Transverse colon (tissue), 4 donors: ENCODE results near the gene LIMS1. TPM values are rescaled to one million over a fixed set of nuclear protein-coding genes. Genes with fewer than 3 reads are reported as not detected.
A peak's percentile ranks its signal among the peaks of the same experiment; 100 is the strongest.

ENCODE experiments used
- DNase-seq: peaks from one replicate; pipeline ENCODE4 v3.0.0-alpha.2; 2019
- H3K27ac ChIP-seq, 4 donors: fragments of 200-600 bp; sonication (generic); 2 replicates each; pipeline ENCODE4 v1.5.1; 2016 to 2018; ENCODE audit warnings: inconsistent platforms in 4 of 4
- H3K27me3 ChIP-seq: fragments of 200-600 bp; sonication (generic); 2 replicates; pipeline ENCODE4 v1.5.1; 2017; ENCODE audit warnings: inconsistent platforms
- H3K36me3 ChIP-seq, 4 donors: fragments of 200-600 bp; sonication (generic); 2 replicates each; pipeline ENCODE4 v1.5.1; 2017 to 2019; ENCODE audit warnings: inconsistent platforms in 4 of 4
- H3K4me1 ChIP-seq, 4 donors: fragments of 200-600 bp; sonication (generic); 2 replicates each; pipeline ENCODE4 v1.5.1; 2017 to 2020; ENCODE audit warnings: inconsistent platforms in 4 of 4
- H3K4me3 ChIP-seq, 4 donors: fragments of 200-600 bp; sonication (generic); 1 replicate in 1 of 4; 2 replicates in 3 of 4; pipeline versions ENCODE4 v1.5.1 to v1.6.1; 2017 to 2019; ENCODE audit warnings: inconsistent platforms in 4 of 4
- H3K9me3 ChIP-seq, 2 donors: fragments of 200-600 bp; sonication (generic); 2 replicates each; pipeline ENCODE4 v1.5.1; 2017 to 2019; ENCODE audit warnings: inconsistent platforms in 2 of 2
- EP300 ChIP-seq: sonication (generic); formaldehyde crosslinking; IDR thresholded peaks from one replicate; pipeline ENCODE4 v1.6.1; 2017; ENCODE audit warnings: antibody characterized with exemption, low read depth
- POLR2A ChIP-seq: fragments of 450-650 bp; IDR thresholded peaks from one replicate; pipeline ENCODE4 v1.6.1; 2016; ENCODE audit warnings: antibody characterized with exemption, mild to moderate bottlenecking, moderate library complexity
- POLR2AphosphoS5 ChIP-seq, 3 donors: sonication (generic); formaldehyde crosslinking; IDR thresholded peaks; one replicate each; pipeline ENCODE4 v1.6.1; 2016; ENCODE audit warnings: antibody characterized with exemption in 3 of 3
- WGBS, 2 donors: methylation state at CpG; one replicate each; pipeline ENCODE4 v1.1.5; 2018; ENCODE audit warnings: low coverage in 1 of 2; 5-methylcytosine and 5-hydroxymethylcytosine counted together
- in situ Hi-C, 4 donors: fragments of 200-750 bp; cut with MboI; loops; one replicate each; pipeline versions ENCODE4 v1.15.0 to v1.15.1; 2017; ENCODE audit warnings: low sequenced_read_pairs in 3 of 4, low pct_ligation_motif_present in 1 of 4, low pct_unique_long_range_greater_than_20kb in 1 of 4
- intact Hi-C: fragments of 100-400 bp; cut with DNase I; formaldehyde crosslinking; loops from one replicate; pipeline ENCODE4 v1.15.1; 2023; ENCODE audit warnings: low total_unique reads
- total RNA-seq, 4 donors: library from RNA; depleted of rRNA; stranded (reverse); fragments of >200 nt; gene quantifications; one replicate each; pipeline ENCODE4 v1.1.0, GENCODE V29; 2016
- TF ChIP-seq, protein P1 (sequence below), 5 experiments: fragments of 200-600 bp in 3 of 5; fragments of 450-650 bp in 2 of 5; sonication (generic) in 3 of 5; IDR thresholded peaks; 1 replicate in 2 of 5; 2 replicates in 3 of 5; pipeline ENCODE4 v1.5.1; 2016 to 2017; ENCODE audit warnings: antibody characterized with exemption in 5 of 5, inconsistent platforms in 3 of 5, mild to moderate bottlenecking in 2 of 5, moderate library complexity in 1 of 5

The LIMS1 gene
- total RNA-seq, 4 donors from 2014 or later: 4.5 to 41.0 (median 24.1) TPM

DNA sequence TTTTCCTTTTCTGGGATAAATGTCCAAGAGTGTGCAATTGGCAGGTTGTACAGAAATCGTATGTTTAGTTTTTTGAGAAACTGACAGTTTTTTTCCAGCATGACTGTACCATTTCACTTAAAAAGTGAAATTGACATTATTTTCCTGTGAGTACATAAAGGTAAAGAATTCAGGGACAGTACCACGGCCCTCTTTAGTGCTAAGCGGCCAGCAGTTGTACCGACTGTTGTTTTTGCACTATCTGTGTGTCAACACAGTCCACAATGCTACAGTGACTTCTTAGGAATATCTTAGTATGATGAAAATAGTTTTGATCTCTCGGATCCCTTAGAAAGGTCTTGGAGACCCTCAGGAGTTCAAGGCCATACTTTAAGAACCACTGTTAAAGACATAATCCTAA is 2.6 kb downstream of the LIMS1 start:
- DNase-seq: no peak
- 91 to 94% methylated on average over 4 to 5 of the region's 5 CpGs for WGBS, 2 donors
- H3K27ac ChIP-seq: no peak overlapping the region
- H3K27me3 ChIP-seq: no peaks in the 10 kb centered on the region
- H3K4me1 ChIP-seq: peaks cover 16 to 56% (median 31%) of the 10 kb centered on the region in 4 donors
- no peaks in the 10 kb centered on the region for H3K9me3 ChIP-seq
- TF ChIP-seq POLR2AphosphoS5 (IDR thresholded peaks at IDR 0.05) (no peak), EP300 (no peak), POLR2A (no peak)
- TF ChIP-seq, protein P1, sequence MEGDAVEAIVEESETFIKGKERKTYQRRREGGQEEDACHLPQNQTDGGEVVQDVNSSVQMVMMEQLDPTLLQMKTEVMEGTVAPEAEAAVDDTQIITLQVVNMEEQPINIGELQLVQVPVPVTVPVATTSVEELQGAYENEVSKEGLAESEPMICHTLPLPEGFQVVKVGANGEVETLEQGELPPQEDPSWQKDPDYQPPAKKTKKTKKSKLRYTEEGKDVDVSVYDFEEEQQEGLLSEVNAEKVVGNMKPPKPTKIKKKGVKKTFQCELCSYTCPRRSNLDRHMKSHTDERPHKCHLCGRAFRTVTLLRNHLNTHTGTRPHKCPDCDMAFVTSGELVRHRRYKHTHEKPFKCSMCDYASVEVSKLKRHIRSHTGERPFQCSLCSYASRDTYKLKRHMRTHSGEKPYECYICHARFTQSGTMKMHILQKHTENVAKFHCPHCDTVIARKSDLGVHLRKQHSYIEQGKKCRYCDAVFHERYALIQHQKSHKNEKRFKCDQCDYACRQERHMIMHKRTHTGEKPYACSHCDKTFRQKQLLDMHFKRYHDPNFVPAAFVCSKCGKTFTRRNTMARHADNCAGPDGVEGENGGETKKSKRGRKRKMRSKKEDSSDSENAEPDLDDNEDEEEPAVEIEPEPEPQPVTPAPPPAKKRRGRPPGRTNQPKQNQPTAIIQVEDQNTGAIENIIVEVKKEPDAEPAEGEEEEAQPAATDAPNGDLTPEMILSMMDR (IDR thresholded peaks at IDR 0.05): no peak
- intact Hi-C loops (no loop called here), in situ Hi-C loops (loop anchor here in 1 of 4 donors (10.0 kb wide), 1 partner anchor 48 kb away; no protein-coding TSS in a partner anchor)
- no peak overlapping the region for H3K4me3 ChIP-seq
- H3K36me3 ChIP-seq: no peaks in the 10 kb centered on the region

DNA sequence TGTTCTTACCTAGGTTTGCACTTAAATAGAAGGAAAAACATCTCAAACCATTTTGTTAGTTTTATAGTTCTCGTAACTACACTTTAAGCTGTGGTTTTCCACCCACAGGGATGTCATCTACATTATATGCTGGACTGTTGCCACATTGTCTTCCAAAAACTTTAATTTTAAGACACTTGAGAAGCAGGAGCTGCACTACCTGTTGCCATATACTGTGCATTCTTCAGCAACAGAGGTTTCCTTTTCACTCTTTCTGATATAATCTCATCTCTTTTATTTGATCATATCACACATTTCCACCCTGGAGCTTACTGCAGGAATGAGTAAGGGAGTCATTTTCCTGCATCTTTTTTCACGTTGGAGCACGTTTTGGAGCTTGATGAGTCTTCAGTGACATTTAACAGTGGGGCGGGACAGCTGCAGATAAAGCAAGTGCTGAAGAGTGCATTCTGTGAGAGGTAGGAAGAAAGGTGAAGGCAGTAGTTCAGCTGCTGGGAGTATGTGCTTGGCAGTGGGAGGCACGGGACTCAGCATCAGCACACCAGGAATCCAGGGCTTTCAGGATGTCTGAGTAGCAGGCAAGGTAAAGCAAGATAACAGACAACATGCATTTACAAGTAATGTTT is 3.8 kb downstream of the LIMS1 start:
- Histone ChIP-seq H3K4me1 (peaks cover 22 to 59% (median 33%) of the 10 kb centered on the region in 4 donors), H3K9me3 (no peaks in the 10 kb centered on the region), H3K27ac (no peak overlapping the region), H3K36me3 (no peaks in the 10 kb centered on the region), H3K27me3 (no peaks in the 10 kb centered on the region), H3K4me3 (no peak overlapping the region)
- in situ Hi-C loops: loop anchor here in 1 of 4 donors (10.0 kb wide), 1 partner anchor 47 kb away; no protein-coding TSS in a partner anchor
- intact Hi-C loops: no loop called here
- 54 to 60% methylated on average over 4 to 5 of the region's 5 CpGs for whole genome bisulfite sequencing, 2 donors
- DNase-seq: no peak
- TF ChIP-seq, protein P1 (IDR thresholded peaks at IDR 0.05): no peak
- TF ChIP-seq EP300: no peak
- TF ChIP-seq POLR2AphosphoS5 (IDR thresholded peaks at IDR 0.05): no peak
- TF ChIP-seq POLR2A: no peak

DNA sequence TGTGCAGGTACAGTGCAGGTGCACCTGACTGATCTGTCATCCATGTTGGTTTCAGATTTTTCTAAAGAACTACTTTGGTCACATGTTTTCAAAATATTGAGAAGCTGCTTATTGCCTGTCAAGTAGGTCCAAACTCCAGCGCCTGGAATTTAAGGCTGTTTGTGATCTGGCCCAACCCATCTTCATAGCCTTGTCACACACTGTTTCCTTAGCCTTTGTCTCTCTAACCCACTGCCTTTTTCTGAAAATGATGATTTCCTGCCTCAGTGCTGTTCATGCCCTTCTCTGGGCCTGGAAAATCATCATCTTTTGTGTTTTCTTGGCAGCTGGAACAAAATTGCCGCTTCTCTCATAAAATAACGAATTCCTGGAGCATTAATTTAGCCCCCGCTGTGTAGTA is 7.2 kb downstream of the LIMS1 start:
- Histone ChIP-seq H3K27ac (peak overlapping the region; percentile 17 to 56 (median 40)), H3K27me3 (no peaks in the 10 kb centered on the region), H3K9me3 (no peaks in the 10 kb centered on the region), H3K4me1 (peaks cover 15 to 48% (median 21%) of the 10 kb centered on the region in 4 donors), H3K36me3 (no peaks in the 10 kb centered on the region), H3K4me3 (no peak overlapping the region)
- in situ Hi-C loops: no loop called here
- TF ChIP-seq POLR2AphosphoS5 (IDR thresholded peaks at IDR 0.05): no peak
- no peak for TF ChIP-seq POLR2A
- no peak for TF ChIP-seq EP300
- TF ChIP-seq, protein P1 (IDR thresholded peaks at IDR 0.05): no peak
- WGBS, 2 donors: 70 to 71% methylated on average over 2 to 4 of the region's 4 CpGs
- peak; percentile 38 for DNase-seq
- intact Hi-C loops: no loop called here

DNA sequence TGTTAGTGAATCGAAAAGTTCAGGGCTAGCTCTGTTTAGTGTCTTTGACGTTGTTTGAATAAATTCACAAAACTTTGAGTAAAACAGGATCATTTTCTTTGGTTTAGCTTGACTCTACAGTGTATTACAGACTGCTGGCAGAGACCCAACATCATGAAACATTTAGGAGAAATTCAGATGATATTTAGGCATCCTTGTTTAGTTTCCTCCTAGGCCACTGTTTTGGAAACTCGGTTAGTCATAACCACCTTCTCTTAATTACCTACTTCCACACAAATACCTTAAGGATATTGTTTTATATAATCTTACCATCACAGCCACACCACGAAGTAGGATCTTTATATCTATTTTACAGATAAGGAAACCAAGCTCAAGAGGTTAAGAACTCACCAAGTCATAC is 7.8 kb downstream of the LIMS1 start:
- Histone ChIP-seq H3K36me3 (no peaks in the 10 kb centered on the region), H3K4me1 (peaks cover 15 to 49% (median 18%) of the 10 kb centered on the region in 4 donors), H3K4me3 (no peak overlapping the region), H3K9me3 (no peaks in the 10 kb centered on the region), H3K27me3 (no peaks in the 10 kb centered on the region), H3K27ac (peak overlapping the region; percentile 17 to 56 (median 40))
- 55 to 61% methylated on average over 4 of the region's 4 CpGs for WGBS, 2 donors
- TF ChIP-seq, protein P1 (IDR thresholded peaks at IDR 0.05): no peak
- no peak for TF ChIP-seq POLR2A
- no peak for TF ChIP-seq POLR2AphosphoS5 (IDR thresholded peaks at IDR 0.05)
- no peak for TF ChIP-seq EP300
- no peak for DNase-seq
- in situ Hi-C loops (no loop called here), intact Hi-C loops (no loop called here)
